Measurements from ENCODE around the gene NMT1.

GRCh38 chr17:45098869-45099616, 37.9 kb downstream of the NMT1 start:
- TF ChIP-seq EZH2 (IDR thresholded peaks at IDR 0.05), result no peak
- TF ChIP-seq POLR2AphosphoS5 (IDR thresholded peaks at IDR 0.05; ENCODE audit: borderline replicate concordance, low read depth, low read length), result no peak
- TF ChIP-seq FOXP2 (optimal IDR thresholded peaks at IDR 0.05; ENCODE audit: control extremely low read depth, extremely low read length, insufficient read depth), result no peak
